GM18499 (cell line): ENCODE data around the gene PRKD1.
A peak's percentile ranks its signal among the peaks of the same experiment; 100 is the strongest.
"Not testable (repeated sequence)": the region's sequence is repeated elsewhere in the genome, so short reads cannot be mapped to it uniquely, and the experiment has no call there.

Source experiments
- ATAC-seq: cut with Tn5 transposase; IDR thresholded peaks from one replicate; pipeline ENCODE4 v1.9.1; 2021; ENCODE audit warnings: moderate number of reproducible peaks; ENCODE audit not compliant: insufficient read depth, unreplicated experiment

The PRKD1 gene

GRCh38 chr14:29905543-29905942 is 22.1 kb downstream of the PRKD1 start:
- no peak for ATAC-seq

GRCh38 chr14:29900609-29901350 is 26.9 kb downstream of the PRKD1 start:
- ATAC-seq = no peak

- no peak for ATAC-seq
Observed at GRCh38 chr14:29898470-29898869, 29.2 kb downstream of the PRKD1 start.

GRCh38 chr14:29897181-29897580 is 30.5 kb downstream of the PRKD1 start:
- ATAC-seq = no peak

- no peak for ATAC-seq
Observed at GRCh38 chr14:29896354-29896821, 31.3 kb downstream of the PRKD1 start.

GRCh38 chr14:29895591-29896083 is 32.0 kb downstream of the PRKD1 start:
- no peak for ATAC-seq

GRCh38 chr14:29893989-29894388 is 33.7 kb downstream of the PRKD1 start:
- no peak for ATAC-seq

- no peak for ATAC-seq
Observed at GRCh38 chr14:29892327-29892726, 35.3 kb downstream of the PRKD1 start.

GRCh38 chr14:29885988-29886387 is 41.7 kb downstream of the PRKD1 start:
- ATAC-seq = no peak

- no peak for ATAC-seq
Observed at GRCh38 chr14:29868000-29868399, 59.6 kb downstream of the PRKD1 start.

- no peak for ATAC-seq
Observed at GRCh38 chr14:29865299-29865698, 62.3 kb downstream of the PRKD1 start.

- no peak for ATAC-seq
Observed at GRCh38 chr14:29861996-29862395, 65.7 kb downstream of the PRKD1 start.

GRCh38 chr14:29858299-29858698 is 69.3 kb downstream of the PRKD1 start:
- peak; percentile 88 for ATAC-seq

GRCh38 chr14:29857551-29857950 is 70.1 kb downstream of the PRKD1 start:
- ATAC-seq = peak; percentile 69

GRCh38 chr14:29856516-29856915 is 71.1 kb downstream of the PRKD1 start:
- ATAC-seq = no peak

- ATAC-seq = not testable (repeated sequence)
Observed at GRCh38 chr14:29853691-29854090, 74.0 kb downstream of the PRKD1 start.

- no peak for ATAC-seq
Observed at GRCh38 chr14:29853272-29853671, 74.4 kb downstream of the PRKD1 start.

GRCh38 chr14:29851397-29851796 is 76.2 kb downstream of the PRKD1 start:
- no peak for ATAC-seq

GRCh38 chr14:29847056-29847380 is 80.6 kb downstream of the PRKD1 start:
- ATAC-seq = no peak

GRCh38 chr14:29846339-29847055 is 81.2 kb downstream of the PRKD1 start:
- ATAC-seq = no peak

- no peak for ATAC-seq
Observed at GRCh38 chr14:29843981-29844380, 83.7 kb downstream of the PRKD1 start.

- no peak for ATAC-seq
Observed at GRCh38 chr14:29842228-29842627, 85.4 kb downstream of the PRKD1 start.
